ENCODE measurements around the gene APBB3. TPM values are rescaled to one million over a fixed set of nuclear protein-coding genes. Genes with fewer than 3 reads are reported as not detected.

Gene APBB3
- total RNA-seq, 1 donor from 2014 or later: 20.7 TPM

DNA sequence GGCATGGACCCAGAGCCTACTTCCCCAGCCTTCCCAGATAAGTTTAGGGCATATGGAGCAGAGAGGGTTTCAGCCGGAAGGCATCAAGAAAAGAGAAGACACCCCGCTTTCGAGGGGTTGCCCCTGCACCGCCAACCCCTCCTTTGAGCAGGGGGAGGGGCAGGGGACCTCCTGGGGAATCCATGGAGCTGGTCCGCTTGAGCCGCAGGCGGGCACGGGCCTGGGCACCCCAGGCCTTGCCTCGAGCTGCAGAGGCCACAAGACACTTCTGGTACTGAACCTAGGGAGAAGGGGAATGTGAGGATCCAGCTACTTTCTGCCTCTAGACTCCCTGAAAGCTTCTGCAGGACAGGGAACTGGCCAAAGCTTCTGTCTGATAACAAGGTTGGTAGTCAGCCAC lies 5.9 kb downstream of the APBB3 start:
- H3K27me3 ChIP-seq: no peaks in the 10 kb centered on the region
- no peak overlapping the region for H3K4me3 ChIP-seq
- TF ChIP-seq EZH2 (IDR thresholded peaks at IDR 0.05) (no peak), EZH2phosphoT487 (IDR thresholded peaks at IDR 0.05) (no peak)
- TF ChIP-seq, protein P1, sequence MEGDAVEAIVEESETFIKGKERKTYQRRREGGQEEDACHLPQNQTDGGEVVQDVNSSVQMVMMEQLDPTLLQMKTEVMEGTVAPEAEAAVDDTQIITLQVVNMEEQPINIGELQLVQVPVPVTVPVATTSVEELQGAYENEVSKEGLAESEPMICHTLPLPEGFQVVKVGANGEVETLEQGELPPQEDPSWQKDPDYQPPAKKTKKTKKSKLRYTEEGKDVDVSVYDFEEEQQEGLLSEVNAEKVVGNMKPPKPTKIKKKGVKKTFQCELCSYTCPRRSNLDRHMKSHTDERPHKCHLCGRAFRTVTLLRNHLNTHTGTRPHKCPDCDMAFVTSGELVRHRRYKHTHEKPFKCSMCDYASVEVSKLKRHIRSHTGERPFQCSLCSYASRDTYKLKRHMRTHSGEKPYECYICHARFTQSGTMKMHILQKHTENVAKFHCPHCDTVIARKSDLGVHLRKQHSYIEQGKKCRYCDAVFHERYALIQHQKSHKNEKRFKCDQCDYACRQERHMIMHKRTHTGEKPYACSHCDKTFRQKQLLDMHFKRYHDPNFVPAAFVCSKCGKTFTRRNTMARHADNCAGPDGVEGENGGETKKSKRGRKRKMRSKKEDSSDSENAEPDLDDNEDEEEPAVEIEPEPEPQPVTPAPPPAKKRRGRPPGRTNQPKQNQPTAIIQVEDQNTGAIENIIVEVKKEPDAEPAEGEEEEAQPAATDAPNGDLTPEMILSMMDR (IDR thresholded peaks at IDR 0.05): no peak
- Mint-ChIP-seq H3K9me3 (no peaks in the 10 kb centered on the region), H3K27me3 (ENCODE audit: insufficient read depth, low read depth) (peaks cover 4% of the 10 kb centered on the region), H3K4me3 (no peak overlapping the region), H3K36me3 (peaks cover 10% of the 10 kb centered on the region), H3K4me1 (peaks cover 31% of the 10 kb centered on the region), H3K27ac (no peak overlapping the region)
- no peak overlapping the region for H3K27ac ChIP-seq
- H3K4me2 ChIP-seq: no peak overlapping the region
- no peaks in the 10 kb centered on the region for H3K9me3 ChIP-seq (ENCODE audit: low read depth)
- H3K36me3 ChIP-seq: no peaks in the 10 kb centered on the region
- H3K79me2 ChIP-seq (ENCODE audit: low read depth): peaks cover 37% of the 10 kb centered on the region
- no peak for DNase-seq (ENCODE audit: low spot score)
- no peak overlapping the region for H2AFZ ChIP-seq (replicated peaks)
- H3K9ac ChIP-seq: no peak overlapping the region
- H4K20me1 ChIP-seq (ENCODE audit: low read depth): peaks cover 7% of the 10 kb centered on the region
- H3F3A ChIP-seq (ENCODE audit: low read depth): peaks cover 7% of the 10 kb centered on the region
- peaks cover 15% of the 10 kb centered on the region for H3K4me1 ChIP-seq

DNA sequence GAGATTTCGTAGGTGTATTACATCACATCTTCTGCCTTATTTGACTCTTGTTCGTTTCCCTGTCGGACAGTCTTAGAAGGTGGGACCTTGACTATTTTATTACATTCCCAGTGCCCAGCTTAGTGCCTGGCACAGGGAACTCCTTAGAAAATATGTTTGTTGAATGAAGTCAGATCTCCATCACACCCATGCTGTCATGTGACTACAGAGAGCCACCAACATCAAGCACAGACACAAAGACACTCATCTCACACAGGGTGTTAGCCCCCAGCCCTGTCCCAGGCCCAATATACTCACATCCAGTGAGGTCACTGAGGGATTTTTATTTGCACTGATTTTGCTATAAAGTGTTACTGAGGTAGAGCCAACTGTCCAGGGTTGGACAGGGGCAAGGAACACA lies 6.4 kb downstream of the APBB3 start:
- Histone ChIP-seq H2AFZ (replicated peaks) (peak overlapping the region; percentile 35), H3K4me3 (peak overlapping the region; percentile 84), H3F3A (ENCODE audit: low read depth) (peaks cover 7% of the 10 kb centered on the region), H3K27ac (peak overlapping the region; percentile 35), H3K4me2 (peak overlapping the region; percentile 93), H3K27me3 (no peaks in the 10 kb centered on the region), H3K79me2 (ENCODE audit: low read depth) (peaks cover 41% of the 10 kb centered on the region), H3K9ac (no peak overlapping the region), H3K4me1 (peaks cover 12% of the 10 kb centered on the region), H4K20me1 (ENCODE audit: low read depth) (peaks cover 7% of the 10 kb centered on the region), H3K36me3 (no peaks in the 10 kb centered on the region), H3K9me3 (ENCODE audit: low read depth) (no peaks in the 10 kb centered on the region)
- H3K36me3 Mint-ChIP-seq: peaks cover 15% of the 10 kb centered on the region
- no peaks in the 10 kb centered on the region for H3K9me3 Mint-ChIP-seq
- peaks cover 4% of the 10 kb centered on the region for H3K27me3 Mint-ChIP-seq (ENCODE audit: insufficient read depth, low read depth)
- TF ChIP-seq, protein P1 (IDR thresholded peaks at IDR 0.05): no peak
- TF ChIP-seq EZH2 (IDR thresholded peaks at IDR 0.05): no peak
- H3K4me3 Mint-ChIP-seq: peak overlapping the region; percentile 93
- H3K4me1 Mint-ChIP-seq: peaks cover 26% of the 10 kb centered on the region
- no peak for DNase-seq (ENCODE audit: low spot score)
- H3K27ac Mint-ChIP-seq: peak overlapping the region; percentile 82

DNA sequence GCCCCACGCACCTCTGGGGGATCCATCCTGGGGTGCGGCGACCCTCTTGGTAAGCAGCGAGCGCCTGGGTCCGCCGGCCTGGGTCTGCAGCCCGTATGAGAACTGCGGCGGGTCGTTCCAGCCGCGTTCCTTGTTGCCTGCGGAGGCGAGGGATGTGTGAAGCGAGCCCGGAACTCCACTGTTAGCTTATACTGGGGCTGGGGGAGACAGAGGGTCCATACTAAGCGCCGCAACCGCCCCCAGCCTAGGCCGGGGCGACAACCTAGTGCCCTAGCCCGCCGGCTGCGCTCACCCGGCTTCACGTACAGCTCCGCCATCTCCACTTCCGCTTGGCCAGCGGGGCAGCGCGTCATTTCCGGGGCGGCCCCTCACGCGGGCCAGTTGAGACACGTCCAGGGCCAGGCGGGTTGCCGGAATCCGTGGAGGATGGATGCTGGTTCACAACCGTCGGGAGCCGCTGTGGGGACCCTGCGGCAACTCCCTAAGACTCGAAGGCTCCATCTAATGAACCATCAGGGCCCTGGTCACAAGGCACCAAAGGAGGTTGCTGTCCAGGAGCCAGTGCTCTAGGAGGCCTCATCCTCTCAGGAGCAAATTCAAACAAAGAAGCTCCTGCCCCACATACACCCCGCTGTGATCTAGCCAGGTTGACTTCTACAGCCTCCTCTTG lies 7.1 kb downstream of the APBB3 start, which contains the start of gene SRA1:
Gene SRA1 (minus strand): TSS at position 338 of the 670 bp plus-strand sequence. CDS start 21 bp downstream, at position 317.
- peak within 1 kb of the TSS; percentile 93 for H3K4me2 ChIP-seq
- no peaks in the 10 kb centered on the region for H3K27me3 ChIP-seq
- peaks cover 46% of the 10 kb centered on the region for H3K79me2 ChIP-seq (ENCODE audit: low read depth)
- Mint-ChIP-seq H3K9me3 (no peaks in the 10 kb centered on the region), H3K27me3 (ENCODE audit: insufficient read depth, low read depth) (peaks cover 4% of the 10 kb centered on the region), H3K4me3 (peak within 1 kb of the TSS; percentile 93), H3K27ac (peak within 1 kb of the TSS; percentile 82), H3K36me3 (peaks cover 16% of the 10 kb centered on the region), H3K4me1 (peaks cover 20% of the 10 kb centered on the region)
- peak within 1 kb of the TSS; percentile 35 for H3K27ac ChIP-seq
- H2AFZ ChIP-seq (replicated peaks): peak within 1 kb of the TSS; percentile 35
- peak; percentile 93 for DNase-seq (ENCODE audit: low spot score)
- H3K36me3 ChIP-seq: no peaks in the 10 kb centered on the region
- peaks cover 7% of the 10 kb centered on the region for H4K20me1 ChIP-seq (ENCODE audit: low read depth)
- H3K9ac ChIP-seq: peak within 1 kb of the TSS; percentile 77
- TF ChIP-seq EZH2 (IDR thresholded peaks at IDR 0.05) (no peak), EZH2phosphoT487 (IDR thresholded peaks at IDR 0.05) (no peak)
- TF ChIP-seq, protein P1 (IDR thresholded peaks at IDR 0.05): no peak
- peaks cover 12% of the 10 kb centered on the region for H3K4me1 ChIP-seq
- H3K4me3 ChIP-seq: peak within 1 kb of the TSS; percentile 84
- H3K9me3 ChIP-seq (ENCODE audit: low read depth): no peaks in the 10 kb centered on the region
- peaks cover 7% of the 10 kb centered on the region for H3F3A ChIP-seq (ENCODE audit: low read depth)
